A673 (cell line): Measurements from ENCODE around the gene GLMN.

Source experiments
- EZH2 ChIP-seq: fragments of 200-600 bp; sonication (generic); IDR thresholded peaks from 2 replicates; pipeline ENCODE4 v1.6.1; 2017; ENCODE audit warnings: borderline replicate concordance, low read depth, mild to moderate bottlenecking, mixed read lengths, antibody characterized with exemption, low read length; ENCODE audit not compliant: poor library complexity, severe bottlenecking
- TF ChIP-seq, protein P1 (sequence below): fragments of 300-800, 200-600 bp; sonication (generic); conservative IDR thresholded peaks from 2 replicates; pipeline ENCODE4 v1.5.1; 2017; ENCODE audit warnings: low read depth, mild to moderate bottlenecking, antibody characterized with exemption, low read length, moderate library complexity, mixed read lengths

DNA sequence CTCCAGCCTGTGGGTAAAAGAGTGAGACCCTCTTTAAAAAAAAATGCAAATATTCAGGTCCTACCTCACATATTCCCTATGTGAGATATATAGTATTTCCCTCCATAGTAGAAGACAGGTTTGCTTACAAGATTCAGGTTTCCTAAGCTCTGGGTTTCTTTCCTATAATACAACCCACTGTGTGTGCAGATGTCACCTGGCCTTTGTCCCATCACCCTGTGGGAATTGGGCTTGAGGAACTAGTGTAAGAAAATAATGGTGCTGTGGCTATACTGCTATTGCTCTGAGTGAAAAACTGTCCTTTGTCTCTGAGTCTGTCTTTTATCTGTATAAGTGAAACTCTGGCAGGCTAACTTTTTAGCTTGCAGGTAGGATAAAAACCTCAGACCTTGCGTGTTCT is 68.1 kb downstream of the GLMN start:
- TF ChIP-seq, protein P1, sequence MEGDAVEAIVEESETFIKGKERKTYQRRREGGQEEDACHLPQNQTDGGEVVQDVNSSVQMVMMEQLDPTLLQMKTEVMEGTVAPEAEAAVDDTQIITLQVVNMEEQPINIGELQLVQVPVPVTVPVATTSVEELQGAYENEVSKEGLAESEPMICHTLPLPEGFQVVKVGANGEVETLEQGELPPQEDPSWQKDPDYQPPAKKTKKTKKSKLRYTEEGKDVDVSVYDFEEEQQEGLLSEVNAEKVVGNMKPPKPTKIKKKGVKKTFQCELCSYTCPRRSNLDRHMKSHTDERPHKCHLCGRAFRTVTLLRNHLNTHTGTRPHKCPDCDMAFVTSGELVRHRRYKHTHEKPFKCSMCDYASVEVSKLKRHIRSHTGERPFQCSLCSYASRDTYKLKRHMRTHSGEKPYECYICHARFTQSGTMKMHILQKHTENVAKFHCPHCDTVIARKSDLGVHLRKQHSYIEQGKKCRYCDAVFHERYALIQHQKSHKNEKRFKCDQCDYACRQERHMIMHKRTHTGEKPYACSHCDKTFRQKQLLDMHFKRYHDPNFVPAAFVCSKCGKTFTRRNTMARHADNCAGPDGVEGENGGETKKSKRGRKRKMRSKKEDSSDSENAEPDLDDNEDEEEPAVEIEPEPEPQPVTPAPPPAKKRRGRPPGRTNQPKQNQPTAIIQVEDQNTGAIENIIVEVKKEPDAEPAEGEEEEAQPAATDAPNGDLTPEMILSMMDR = no peak
- no peak for TF ChIP-seq EZH2
